Progenitor cell of endocrine pancreas (in vitro differentiated cells): ENCODE measurements around the gene CRB2. TPM values are rescaled to one million over a fixed set of nuclear protein-coding genes. Genes with fewer than 3 reads are reported as not detected.

Experiments
- DNase-seq: peaks from one replicate; pipeline ENCODE4 v3.0.0; 2021; ENCODE audit warnings: low spot score; ENCODE audit not compliant: unreplicated experiment
- H3K27ac Mint-ChIP-seq: 2 replicates; pipeline ENCODE4 v1.8.0; 2021; ENCODE audit warnings: mild to moderate bottlenecking, moderate library complexity, mixed read lengths
- H3K27me3 Mint-ChIP-seq: 2 replicates; pipeline ENCODE4 v1.8.0; 2021; ENCODE audit warnings: mixed read lengths
- H3K36me3 Mint-ChIP-seq: 2 replicates; pipeline ENCODE4 v1.8.0; 2022; ENCODE audit warnings: mixed read lengths; ENCODE audit not compliant: insufficient read depth
- H3K4me1 Mint-ChIP-seq: 2 replicates; pipeline ENCODE4 v1.8.0; 2021; ENCODE audit warnings: low read depth, mixed read lengths
- H3K4me3 Mint-ChIP-seq: 2 replicates; pipeline ENCODE4 v1.8.0; 2021; ENCODE audit warnings: low read depth, mild to moderate bottlenecking, moderate library complexity, mixed read lengths
- H3K9me3 Mint-ChIP-seq: 2 replicates; pipeline ENCODE4 v1.8.0; 2021; ENCODE audit warnings: low read depth, mixed read lengths
- CTCF ChIP-seq: fragments of 200-600 bp; sonication (generic); IDR thresholded peaks from one replicate; pipeline ENCODE4 v1.5.0; 2021; ENCODE audit warnings: antibody characterized with exemption, mild to moderate bottlenecking; ENCODE audit not compliant: unreplicated experiment
- total RNA-seq: library from RNA; stranded (reverse); gene quantifications from 2 replicates; pipeline ENCODE4 v1.2.1, GENCODE V29; 2021

Gene CRB2
- total RNA-seq, 1 donor from 2014 or later: 8.4 TPM

- Mint-ChIP-seq H3K9me3 (no peaks in the 10 kb centered on the region), H3K27ac (no peak overlapping the region), H3K27me3 (peaks cover 38% of the 10 kb centered on the region), H3K4me1 (peaks cover 33% of the 10 kb centered on the region), H3K36me3 (no peaks in the 10 kb centered on the region), H3K4me3 (no peak overlapping the region)
- TF ChIP-seq CTCF: no peak
- no peak for DNase-seq
Measured at GRCh38 chr9:123354806-123355508, 1.0 kb upstream of the CRB2 start.

GRCh38 chr9:123356851-123357742 is 1.1 kb downstream of the CRB2 start:
- Mint-ChIP-seq H3K27ac (peak overlapping the region; percentile 57), H3K4me1 (peaks cover 43% of the 10 kb centered on the region), H3K36me3 (no peaks in the 10 kb centered on the region), H3K9me3 (no peaks in the 10 kb centered on the region), H3K4me3 (peak overlapping the region; percentile 61), H3K27me3 (peaks cover 21% of the 10 kb centered on the region)
- no peak for TF ChIP-seq CTCF
- no peak for DNase-seq

GRCh38 chr9:123357743-123358059 is 1.7 kb downstream of the CRB2 start:
- H3K4me1 Mint-ChIP-seq: peaks cover 43% of the 10 kb centered on the region
- H3K4me3 Mint-ChIP-seq: no peak overlapping the region
- TF ChIP-seq CTCF: no peak
- no peaks in the 10 kb centered on the region for H3K36me3 Mint-ChIP-seq
- H3K9me3 Mint-ChIP-seq: no peaks in the 10 kb centered on the region
- no peak for DNase-seq
- no peak overlapping the region for H3K27ac Mint-ChIP-seq
- peaks cover 15% of the 10 kb centered on the region for H3K27me3 Mint-ChIP-seq

- Mint-ChIP-seq H3K36me3 (no peaks in the 10 kb centered on the region), H3K4me1 (peaks cover 43% of the 10 kb centered on the region), H3K27ac (peak overlapping the region; percentile 59), H3K9me3 (no peaks in the 10 kb centered on the region), H3K4me3 (no peak overlapping the region), H3K27me3 (peaks cover 10% of the 10 kb centered on the region)
- TF ChIP-seq CTCF: no peak
- DNase-seq: no peak
Measured at GRCh38 chr9:123358181-123358905, 2.3 kb downstream of the CRB2 start.

GRCh38 chr9:123359106-123359505 is 3.1 kb downstream of the CRB2 start:
- H3K4me3 Mint-ChIP-seq: no peak overlapping the region
- peaks cover 6% of the 10 kb centered on the region for H3K27me3 Mint-ChIP-seq
- H3K27ac Mint-ChIP-seq: no peak overlapping the region
- no peak for DNase-seq
- TF ChIP-seq CTCF: no peak
- no peaks in the 10 kb centered on the region for H3K9me3 Mint-ChIP-seq
- peaks cover 43% of the 10 kb centered on the region for H3K4me1 Mint-ChIP-seq
- H3K36me3 Mint-ChIP-seq: no peaks in the 10 kb centered on the region
